GM13976 (cell line): ENCODE results near the gene ACO1.

Experiments used
- DNase-seq: peaks from one replicate; pipeline ENCODE4 v3.0.0; 2012; ENCODE audit warnings: low spot score
- CTCF ChIP-seq: IDR thresholded peaks from 2 replicates; pipeline ENCODE4 v1.5.1; 2012; ENCODE audit warnings: borderline replicate concordance, mild to moderate bottlenecking; ENCODE audit not compliant: insufficient read depth; ENCODE audit errors: extremely low read depth, missing control alignments, control extremely low read depth
- in situ Hi-C: fragments of 300-500 bp; cut with MboI; formaldehyde crosslinking; loops from one replicate; pipeline ENCODE4 v1.12.0; 2022; ENCODE audit warnings: low sequenced_read_pairs, mixed read lengths, inconsistent platforms; ENCODE audit not compliant: unreplicated experiment

Gene ACO1

GRCh38 chr9:32490601-32491000 is 106.2 kb downstream of the ACO1 start:
- TF ChIP-seq CTCF: no peak
- in situ Hi-C loops: no loop called here
- no peak for DNase-seq

- TF ChIP-seq CTCF: no peak
- in situ Hi-C loops: no loop called here
- no peak for DNase-seq
These were observed 113.5 kb downstream of the ACO1 start for GRCh38 chr9:32497921-32498320.

- no peak for DNase-seq
- no peak for TF ChIP-seq CTCF
- in situ Hi-C loops: no loop called here
These were observed 116.3 kb downstream of the ACO1 start for GRCh38 chr9:32500768-32501167.

- no peak for TF ChIP-seq CTCF
- no peak for DNase-seq
- in situ Hi-C loops: no loop called here
These were observed 117.4 kb downstream of the ACO1 start for GRCh38 chr9:32501868-32502267.

- in situ Hi-C loops: no loop called here
- DNase-seq: no peak
These were observed 118.0 kb downstream of the ACO1 start for GRCh38 chr9:32502464-32502863.

GRCh38 chr9:32503008-32503407 is 118.6 kb downstream of the ACO1 start:
- TF ChIP-seq CTCF: no peak
- no peak for DNase-seq
- in situ Hi-C loops: no loop called here

More at GRCh38 chr9:32502464-32502863, 118.0 kb downstream of the ACO1 start:
- TF ChIP-seq CTCF: no peak
